Glomerular endothelial cell (primary cell): ENCODE results near the gene ZNF275. TPM values are rescaled to one million over a fixed set of nuclear protein-coding genes. Genes with fewer than 3 reads are reported as not detected.

Experiments
- total RNA-seq: library from RNA; depleted of rRNA; stranded (reverse); fragments of >200 nt; gene quantifications from 2 replicates; pipeline ENCODE4 v1.2.3, GENCODE V29; 2015

Gene ZNF275
- total RNA-seq, 1 donor from 2014 or later: 8.8 TPM

Other genes starting within 250 kb of the ZNF275 start
- not detected in 2 replicates for gene MAGEA1, start 154.9 kb upstream of the ZNF275 start, total RNA-seq
- not detected in 2 replicates for gene PNMA6F, start 12.4 kb upstream of the ZNF275 start, total RNA-seq
- not detected in 2 replicates for gene PNMA6E, start 67.2 kb downstream of the ZNF275 start, total RNA-seq
- 0.58 and 1.2 TPM in 2 replicates for gene ZFP92, start 77.3 kb downstream of the ZNF275 start, total RNA-seq
- 1.4 and 3.2 TPM in 2 replicates for gene TREX2, start 111.9 kb downstream of the ZNF275 start, total RNA-seq
- gene HAUS7, start 136.4 kb downstream of the ZNF275 start, total RNA-seq: 14.2 and 20.2 TPM in 2 replicates
- 5.9 and 166 TPM in 2 replicates for gene BGN, start 160.8 kb downstream of the ZNF275 start, total RNA-seq
- gene ATP2B3, start 183.5 kb downstream of the ZNF275 start, total RNA-seq: not detected in 2 replicates